Body of pancreas (tissue), 4 donors: ENCODE results near the gene AZIN2. TPM values are rescaled to one million over a fixed set of nuclear protein-coding genes. Genes with fewer than 3 reads are reported as not detected.
"Not testable (repeated sequence)": the region's sequence is repeated elsewhere in the genome, so short reads cannot be mapped to it uniquely, and the experiment has no call there.

Source experiments
- ATAC-seq: fragments of 150-250 bp; one replicate; pipeline ENCODE4 v1.9.1; 2016
- DNase-seq, 4 donors: peaks; one replicate each; pipeline ENCODE4 v3.0.0-alpha.2; 2019
- H3K27ac ChIP-seq, 4 donors: fragments of 200-600 bp; sonication (generic); 1 replicate in 3 of 4; 2 replicates in 1 of 4; pipeline versions ENCODE4 v1.5.1 to v1.6.1; 2016 to 2019; ENCODE audit warnings: mild to moderate bottlenecking in 1 of 4, mixed read lengths in 1 of 4, moderate library complexity in 1 of 4
- H3K27me3 ChIP-seq, 2 donors: fragments of 200-600 bp; sonication (generic); one replicate each; pipeline ENCODE4 v1.6.0; 2016; ENCODE audit warnings: mild to moderate bottlenecking in 1 of 2
- H3K36me3 ChIP-seq, 2 donors: fragments of 200-600 bp; sonication (generic); replicated peaks in 1 of 2; 2 replicates each; pipeline ENCODE4 v1.5.1; 2016; ENCODE audit warnings: low read depth in 2 of 2; ENCODE audit not compliant: insufficient read depth in 1 of 2
- H3K4me1 ChIP-seq: fragments of 200-600 bp; sonication (generic); one replicate; pipeline ENCODE4 v1.6.0; 2016
- H3K4me3 ChIP-seq, 2 donors: fragments of 200-600 bp; sonication (generic); 1 replicate in 1 of 2; 2 replicates in 1 of 2; pipeline ENCODE4 v1.5.1; 2016 to 2019
- H3K9me3 ChIP-seq, 3 donors: fragments of 200-600 bp; sonication (generic); 1 replicate in 2 of 3; 2 replicates in 1 of 3; pipeline ENCODE4 v1.5.1; 2016
- POLR2A ChIP-seq, 3 donors: fragments of 450-650 bp; IDR thresholded peaks; one replicate each; pipeline ENCODE4 v1.6.1; 2016; ENCODE audit warnings: antibody characterized with exemption in 3 of 3, mild to moderate bottlenecking in 2 of 3
- WGBS, 2 donors: methylation state at CpG; one replicate each; pipeline ENCODE4 v1.1.5; 2017; 5-methylcytosine and 5-hydroxymethylcytosine counted together
- intact Hi-C: fragments of 100-400 bp; cut with DNase I; formaldehyde crosslinking; loops from one replicate; pipeline ENCODE4 v1.15.1; 2023
- total RNA-seq, 2 donors: library from RNA; depleted of rRNA; stranded (reverse); fragments of >200 nt; gene quantifications; one replicate each; pipeline ENCODE4 v1.1.0, GENCODE V29; 2016
- TF ChIP-seq, protein P1 (sequence below), 7 experiments: fragments of 450-650 bp in 4 of 7; fragments of 200-600 bp in 3 of 7; sonication (generic) in 3 of 7; IDR thresholded peaks; one replicate each; pipeline ENCODE4 v1.5.1; 2016 to 2019; ENCODE audit warnings: antibody characterized with exemption in 7 of 7

AZIN2 gene
- total RNA-seq, 2 donors from 2014 or later = 1.0 to 1.6 TPM

DNA sequence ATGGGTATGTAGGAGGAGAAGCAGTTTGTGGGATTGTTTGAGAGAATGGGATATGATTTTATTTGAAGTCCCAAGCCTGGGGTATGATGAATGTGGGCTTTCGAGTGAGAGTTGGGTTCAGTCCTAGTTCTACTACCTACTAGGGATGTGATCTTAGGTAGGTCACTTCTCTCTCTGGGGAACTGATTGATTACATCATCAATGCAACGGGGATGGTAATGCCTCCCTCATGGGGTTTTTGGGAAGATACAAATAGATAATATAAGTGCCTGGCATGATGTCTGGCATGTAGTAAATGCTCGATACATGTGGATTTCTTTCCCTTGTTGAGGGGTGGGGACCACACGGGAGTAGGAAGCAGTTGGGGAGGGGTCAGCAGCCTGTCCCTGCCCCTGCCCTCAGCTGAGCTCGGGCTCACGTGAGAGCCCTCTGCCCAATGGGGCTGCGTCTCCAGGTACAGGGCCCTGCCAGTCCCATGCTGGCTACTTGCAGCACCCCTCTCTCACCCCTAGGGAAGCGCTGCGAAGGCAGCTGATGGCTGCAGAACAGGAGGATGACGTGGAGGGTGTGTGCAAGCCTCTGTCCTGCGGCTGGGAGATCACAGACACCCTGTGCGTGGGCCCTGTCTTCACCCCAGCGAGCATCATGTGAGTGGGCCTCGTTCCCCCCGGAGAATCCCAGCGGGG lies 38.7 kb downstream of the AZIN2 start:
- intact Hi-C loops = no loop called here
- 48 to 57% methylated on average over 9 to 16 of the region's 16 CpGs for WGBS, 2 donors
- DNase-seq (no peak), ATAC-seq (no peak)
- H3K27me3 ChIP-seq = no peaks in the 10 kb centered on the region
- H3K9me3 ChIP-seq = no peaks in the 10 kb centered on the region
- H3K27ac ChIP-seq = no peak overlapping the region
- no peak overlapping the region for H3K4me3 ChIP-seq
- H3K4me1 ChIP-seq = no peaks in the 10 kb centered on the region
- no peaks in the 10 kb centered on the region for H3K36me3 ChIP-seq
- TF ChIP-seq, protein P1, sequence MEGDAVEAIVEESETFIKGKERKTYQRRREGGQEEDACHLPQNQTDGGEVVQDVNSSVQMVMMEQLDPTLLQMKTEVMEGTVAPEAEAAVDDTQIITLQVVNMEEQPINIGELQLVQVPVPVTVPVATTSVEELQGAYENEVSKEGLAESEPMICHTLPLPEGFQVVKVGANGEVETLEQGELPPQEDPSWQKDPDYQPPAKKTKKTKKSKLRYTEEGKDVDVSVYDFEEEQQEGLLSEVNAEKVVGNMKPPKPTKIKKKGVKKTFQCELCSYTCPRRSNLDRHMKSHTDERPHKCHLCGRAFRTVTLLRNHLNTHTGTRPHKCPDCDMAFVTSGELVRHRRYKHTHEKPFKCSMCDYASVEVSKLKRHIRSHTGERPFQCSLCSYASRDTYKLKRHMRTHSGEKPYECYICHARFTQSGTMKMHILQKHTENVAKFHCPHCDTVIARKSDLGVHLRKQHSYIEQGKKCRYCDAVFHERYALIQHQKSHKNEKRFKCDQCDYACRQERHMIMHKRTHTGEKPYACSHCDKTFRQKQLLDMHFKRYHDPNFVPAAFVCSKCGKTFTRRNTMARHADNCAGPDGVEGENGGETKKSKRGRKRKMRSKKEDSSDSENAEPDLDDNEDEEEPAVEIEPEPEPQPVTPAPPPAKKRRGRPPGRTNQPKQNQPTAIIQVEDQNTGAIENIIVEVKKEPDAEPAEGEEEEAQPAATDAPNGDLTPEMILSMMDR (IDR thresholded peaks at IDR 0.05) = no peak

DNA sequence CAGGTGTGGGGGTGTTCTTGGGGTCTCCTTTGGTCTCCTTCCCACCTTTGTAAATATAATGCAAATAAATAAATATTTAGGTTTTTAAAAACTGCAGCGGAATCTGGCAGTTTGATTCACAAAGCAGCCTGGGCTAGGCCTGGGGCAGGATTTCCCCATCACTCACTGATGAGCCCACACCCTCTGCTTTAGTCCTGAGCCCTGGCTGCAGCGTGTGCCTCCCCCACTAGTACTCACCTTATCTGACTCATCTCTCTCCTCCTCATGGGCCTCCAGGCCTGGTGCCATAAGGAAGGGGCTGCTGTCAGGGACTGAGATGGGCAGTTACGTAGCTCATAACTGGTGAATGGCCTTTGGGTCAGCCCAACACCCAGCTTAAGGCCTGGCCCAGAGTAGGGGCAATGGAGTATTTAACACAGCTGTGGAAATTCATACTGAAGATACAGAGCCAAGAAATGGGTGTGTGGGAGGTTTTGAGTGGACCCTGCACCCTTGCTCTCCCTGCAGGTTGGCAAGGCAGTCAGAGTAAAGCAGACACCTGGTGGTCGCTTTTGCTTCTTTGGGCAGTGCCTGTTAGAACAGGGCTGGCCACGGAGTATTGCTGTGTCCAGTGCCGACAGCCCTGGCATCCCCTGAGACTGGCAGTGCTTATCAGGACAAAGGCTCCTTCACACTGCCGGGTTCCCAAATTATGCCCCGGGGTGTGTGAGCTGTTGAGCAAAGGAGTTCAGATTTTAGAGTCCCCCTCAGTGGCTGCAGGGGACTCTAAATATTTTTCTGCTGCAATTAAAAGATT lies 39.7 kb downstream of the AZIN2 start:
- intact Hi-C loops = no loop called here
- no peak overlapping the region for H3K27ac ChIP-seq
- TF ChIP-seq, protein P1 (IDR thresholded peaks at IDR 0.05) = no peak
- TF ChIP-seq POLR2A (IDR thresholded peaks at IDR 0.05) = no peak

DNA sequence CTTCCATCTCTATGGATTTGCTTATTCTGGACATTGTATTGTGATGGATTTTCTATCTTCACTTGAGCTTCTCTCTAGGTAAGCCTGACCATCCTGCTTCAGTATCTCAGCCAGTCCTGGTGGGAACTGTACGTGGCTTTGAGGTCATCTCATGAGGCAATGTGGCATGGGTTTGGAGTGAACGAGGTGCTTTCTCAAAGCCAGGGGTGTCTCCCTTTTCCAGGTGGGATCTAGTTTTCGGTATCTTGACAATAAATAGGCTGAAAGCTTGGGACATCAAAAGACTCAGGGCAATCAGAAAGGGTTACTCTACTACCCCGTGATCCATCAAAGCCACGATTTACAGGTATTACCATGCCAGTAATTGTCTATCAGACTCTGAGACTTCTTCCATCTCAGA lies 40.8 kb downstream of the AZIN2 start:
- 76 to 83% methylated on average over 5 of the region's 5 CpGs for WGBS, 2 donors
- ATAC-seq = no peak
- Histone ChIP-seq H3K36me3 (no peaks in the 10 kb centered on the region), H3K9me3 (no peaks in the 10 kb centered on the region), H3K27ac (no peak overlapping the region), H3K27me3 (no peaks in the 10 kb centered on the region), H3K4me1 (peaks cover 7% of the 10 kb centered on the region), H3K4me3 (no peak overlapping the region)
- DNase-seq = no peak
- TF ChIP-seq POLR2A (IDR thresholded peaks at IDR 0.05) = no peak
- TF ChIP-seq, protein P1 (IDR thresholded peaks at IDR 0.05) = no peak
- intact Hi-C loops = no loop called here

More for the DNA sequence above, 39.7 kb downstream of the AZIN2 start:
- H3K4me3 ChIP-seq = no peak overlapping the region
- DNase-seq (no peak), ATAC-seq (no peak)
- H3K36me3 ChIP-seq = no peaks in the 10 kb centered on the region
- H3K27me3 ChIP-seq = no peaks in the 10 kb centered on the region
- H3K4me1 ChIP-seq = no peaks in the 10 kb centered on the region
- H3K9me3 ChIP-seq = no peaks in the 10 kb centered on the region
- WGBS, 2 donors = 80 to 81% methylated on average over 7 of the region's 8 CpGs

DNA sequence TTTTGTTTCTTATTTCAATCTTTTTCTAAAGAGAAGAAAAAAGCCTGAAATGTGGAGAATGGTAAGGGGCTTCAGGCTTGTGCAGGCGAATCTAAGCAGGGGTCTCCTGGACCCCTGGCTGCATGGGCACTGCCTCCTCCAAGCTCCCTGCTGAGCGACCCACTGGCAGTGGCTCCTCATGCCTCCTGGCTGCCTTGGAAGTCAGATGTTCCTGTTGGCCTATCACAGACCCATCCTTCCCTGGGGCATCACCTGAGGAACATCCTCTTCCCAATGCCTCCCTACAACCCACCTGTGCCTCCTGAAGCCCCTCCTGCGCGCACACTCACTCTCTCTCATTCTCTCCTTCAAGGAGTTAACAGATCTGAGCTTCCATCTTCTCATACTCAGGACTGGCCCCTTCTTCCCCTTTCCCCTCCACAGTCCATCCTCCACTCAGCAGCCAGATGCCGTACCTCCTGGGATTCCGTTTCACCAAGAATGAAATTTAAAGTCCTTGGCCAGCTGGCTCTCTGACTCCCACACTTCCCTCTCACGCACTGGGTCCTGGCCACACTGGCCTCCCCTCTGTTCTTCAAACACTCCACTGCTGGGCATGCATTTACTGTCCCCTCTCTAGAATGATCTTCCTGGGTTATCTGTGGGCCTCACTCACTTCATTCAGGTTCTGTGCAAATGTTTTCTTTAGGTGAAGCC lies 41.7 kb downstream of the AZIN2 start:
- ATAC-seq (no peak), DNase-seq (no peak)
- intact Hi-C loops = no loop called here
- Histone ChIP-seq H3K9me3 (no peaks in the 10 kb centered on the region), H3K27ac (no peak overlapping the region), H3K4me3 (no peak overlapping the region), H3K36me3 (no peaks in the 10 kb centered on the region), H3K4me1 (peaks cover 7% of the 10 kb centered on the region), H3K27me3 (no peaks in the 10 kb centered on the region)
- no peak for TF ChIP-seq POLR2A (IDR thresholded peaks at IDR 0.05)
- WGBS, 2 donors = 75 to 77% methylated on average over 7 of the region's 7 CpGs

DNA sequence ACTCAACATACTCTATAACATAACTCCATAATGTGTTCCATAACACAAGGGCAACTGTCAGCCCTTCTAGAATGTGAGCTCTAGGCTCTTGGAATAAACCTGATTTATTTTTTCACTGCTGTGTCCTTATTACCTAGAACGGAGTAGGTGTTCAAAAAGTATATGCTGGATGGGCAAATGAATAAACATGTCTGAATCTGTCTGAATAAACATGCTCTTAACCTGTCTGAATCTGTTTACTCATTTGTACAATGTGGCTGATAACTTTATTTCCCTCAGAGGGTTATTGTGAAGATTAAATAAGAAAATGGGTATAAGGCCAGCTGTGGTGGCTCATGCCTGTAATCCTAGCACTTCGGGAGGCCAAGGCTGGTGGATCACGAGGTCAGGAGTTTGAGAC lies 42.3 kb downstream of the AZIN2 start:
- DNase-seq (no peak), ATAC-seq (no peak)
- intact Hi-C loops = no loop called here
- Histone ChIP-seq H3K4me1 (peaks cover 14% of the 10 kb centered on the region), H3K9me3 (no peaks in the 10 kb centered on the region), H3K4me3 (no peak overlapping the region), H3K27ac (no peak overlapping the region), H3K36me3 (no peaks in the 10 kb centered on the region), H3K27me3 (no peaks in the 10 kb centered on the region)
- TF ChIP-seq, protein P1 (IDR thresholded peaks at IDR 0.05) = no peak
- no peak for TF ChIP-seq POLR2A (IDR thresholded peaks at IDR 0.05)
- 62 to 66% methylated on average over 3 of the region's 3 CpGs for WGBS, 2 donors

DNA sequence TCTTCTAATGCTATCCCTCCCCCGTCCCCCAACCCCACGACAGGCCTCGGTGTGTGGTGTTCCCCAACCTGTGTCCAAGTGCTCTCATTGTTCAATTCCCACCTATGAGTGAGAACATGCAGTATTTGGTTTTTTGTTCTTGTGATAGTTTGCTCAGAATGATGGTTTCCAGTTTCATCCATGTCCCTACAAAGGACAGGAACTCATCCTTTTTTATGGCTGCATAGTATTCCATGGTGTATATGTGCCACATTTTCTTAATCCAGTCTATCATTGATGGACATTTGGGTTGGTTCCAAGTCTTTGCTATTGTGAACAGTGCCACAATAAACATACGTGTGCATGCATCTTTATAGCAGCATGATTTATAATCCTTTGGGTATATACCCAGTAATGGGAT lies 43.7 kb downstream of the AZIN2 start:
- 95 to 96% methylated on average over 4 of the region's 4 CpGs for WGBS, 2 donors
- intact Hi-C loops, H3K27ac ChIP-seq, H3K36me3 ChIP-seq, ATAC-seq, H3K9me3 ChIP-seq, DNase-seq, H3K4me3 ChIP-seq, H3K27me3 ChIP-seq: not testable (repeated sequence)
- peaks cover 25% of the 10 kb centered on the region for H3K4me1 ChIP-seq
